D721Med (cell line): Measurements from ENCODE around the gene PTPRR.

Experiments
- DNase-seq: peaks from one replicate; pipeline ENCODE4 v3.0.0; 2011; ENCODE audit warnings: low spot score; ENCODE audit not compliant: insufficient read length
- FAIRE-seq: peaks from 2 replicates; lab custom pipeline; 2011; peaks lifted over from hg19 to GRCh38; lab: Jason Lieb, UNC
- CTCF ChIP-seq: IDR thresholded peaks from 2 replicates; pipeline ENCODE4 v1.5.1; 2012; ENCODE audit warnings: mild to moderate bottlenecking, control low read depth; ENCODE audit not compliant: insufficient read depth; ENCODE audit errors: missing control alignments

The PTPRR gene

GRCh38 chr12:70960484-70960883, 39.9 kb upstream of the PTPRR start:
- TF ChIP-seq CTCF = no peak
- FAIRE-seq (no peak), DNase-seq (no peak)

- FAIRE-seq = no peak
- TF ChIP-seq CTCF = no peak
- DNase-seq = no peak
Measured at GRCh38 chr12:70955415-70955814, 34.9 kb upstream of the PTPRR start.

DNA sequence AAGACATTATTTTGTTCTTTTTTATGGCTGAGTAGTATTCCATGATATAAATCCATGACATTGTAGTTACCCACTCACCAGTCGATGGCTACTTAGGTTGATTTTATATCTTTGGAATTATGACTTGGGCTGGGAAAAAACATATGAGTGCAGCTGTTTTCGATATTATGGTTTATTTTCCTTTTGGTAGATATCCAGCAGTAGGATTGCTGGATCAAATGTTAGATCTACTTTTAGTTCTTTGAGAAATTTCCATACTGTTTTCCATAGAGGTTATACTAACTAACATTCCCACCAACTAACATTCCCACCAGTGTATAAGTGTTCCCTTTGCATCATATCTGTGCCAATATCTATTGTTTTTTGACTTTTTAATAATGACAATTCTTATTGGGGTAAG, 29.9 kb upstream of the PTPRR start:
- FAIRE-seq (no peak), DNase-seq (no peak)
- TF ChIP-seq CTCF = no peak

- DNase-seq (no peak), FAIRE-seq (no peak)
- no peak for TF ChIP-seq CTCF
Measured at GRCh38 chr12:70948976-70949336, 28.4 kb upstream of the PTPRR start.

- DNase-seq = no peak
- FAIRE-seq = no peak
- TF ChIP-seq CTCF = no peak
Measured at GRCh38 chr12:70948236-70948975, 27.9 kb upstream of the PTPRR start.

GRCh38 chr12:70936203-70936813, 15.8 kb upstream of the PTPRR start:
- TF ChIP-seq CTCF = no peak
- FAIRE-seq (no peak), DNase-seq (no peak)

DNA sequence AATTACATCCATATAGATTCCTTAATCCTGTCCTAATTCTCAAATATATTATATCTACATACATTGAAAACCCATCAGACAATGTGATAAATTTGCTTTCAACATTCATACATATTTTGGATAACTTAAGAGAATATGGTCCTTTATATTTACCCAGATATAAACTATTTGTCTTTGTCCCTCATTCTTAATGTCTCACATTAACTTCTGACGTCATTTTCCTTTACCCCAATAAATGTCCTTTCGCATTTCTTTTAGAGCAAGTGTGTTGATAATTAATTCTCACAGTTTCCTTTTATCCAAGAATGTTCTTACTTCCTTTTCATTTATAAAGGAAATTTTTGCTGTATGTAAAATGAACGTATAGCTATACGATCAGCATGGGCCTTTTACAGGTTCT, 12.6 kb upstream of the PTPRR start:
- no peak for FAIRE-seq
- DNase-seq = no peak
- TF ChIP-seq CTCF = no peak
